Lower leg skin (tissue), 4 donors: ENCODE measurements around the gene RNF11. TPM values are rescaled to one million over a fixed set of nuclear protein-coding genes. Genes with fewer than 3 reads are reported as not detected.

ENCODE experiments used
- DNase-seq, 2 donors: peaks; one replicate each; pipeline ENCODE4 v3.0.0-alpha.2; 2019; ENCODE audit warnings: low spot score in 2 of 2
- H3K4me3 ChIP-seq: fragments of 200-600 bp; sonication (generic); 2 replicates; pipeline ENCODE4 v1.5.1; 2017; ENCODE audit warnings: mild to moderate bottlenecking, low read depth; ENCODE audit not compliant: poor library complexity, severe bottlenecking
- POLR2A ChIP-seq, 2 donors: fragments of 450-650 bp; IDR thresholded peaks; one replicate each; pipeline ENCODE4 v1.6.1; 2016 to 2017; ENCODE audit warnings: antibody characterized with exemption in 2 of 2, mild to moderate bottlenecking in 1 of 2, moderate library complexity in 1 of 2
- WGBS, 2 donors: methylation state at CpG; one replicate each; pipeline ENCODE4 v1.1.5; 2018; 5-methylcytosine and 5-hydroxymethylcytosine counted together
- intact Hi-C: fragments of 100-400 bp; cut with DNase I; formaldehyde crosslinking; loops from one replicate; pipeline ENCODE4 v1.15.0; 2023; ENCODE audit warnings: low total_unique reads
- total RNA-seq, 4 donors: library from RNA; depleted of rRNA; stranded (reverse); fragments of >200 nt; gene quantifications; one replicate each; pipeline ENCODE4 v1.1.0, GENCODE V29; 2016
- TF ChIP-seq, protein P1 (sequence below), 3 donors: fragments of 450-650 bp; IDR thresholded peaks; one replicate each; pipeline ENCODE4 v1.5.1; 2016; ENCODE audit warnings: antibody characterized with exemption in 3 of 3, mild to moderate bottlenecking in 3 of 3, moderate library complexity in 2 of 3

RNF11 gene
- total RNA-seq, 4 donors from 2014 or later = 65.4 to 95.3 (median 81.6) TPM

GRCh38 chr1:51303315-51303714 is 67.2 kb downstream of the RNF11 start:
- no peak overlapping the region for H3K4me3 ChIP-seq
- WGBS, 2 donors = 89 to 95% methylated on average over 3 to 6 of the region's 6 CpGs
- DNase-seq = no peak
- intact Hi-C loops = no loop called here
- TF ChIP-seq, protein P1, sequence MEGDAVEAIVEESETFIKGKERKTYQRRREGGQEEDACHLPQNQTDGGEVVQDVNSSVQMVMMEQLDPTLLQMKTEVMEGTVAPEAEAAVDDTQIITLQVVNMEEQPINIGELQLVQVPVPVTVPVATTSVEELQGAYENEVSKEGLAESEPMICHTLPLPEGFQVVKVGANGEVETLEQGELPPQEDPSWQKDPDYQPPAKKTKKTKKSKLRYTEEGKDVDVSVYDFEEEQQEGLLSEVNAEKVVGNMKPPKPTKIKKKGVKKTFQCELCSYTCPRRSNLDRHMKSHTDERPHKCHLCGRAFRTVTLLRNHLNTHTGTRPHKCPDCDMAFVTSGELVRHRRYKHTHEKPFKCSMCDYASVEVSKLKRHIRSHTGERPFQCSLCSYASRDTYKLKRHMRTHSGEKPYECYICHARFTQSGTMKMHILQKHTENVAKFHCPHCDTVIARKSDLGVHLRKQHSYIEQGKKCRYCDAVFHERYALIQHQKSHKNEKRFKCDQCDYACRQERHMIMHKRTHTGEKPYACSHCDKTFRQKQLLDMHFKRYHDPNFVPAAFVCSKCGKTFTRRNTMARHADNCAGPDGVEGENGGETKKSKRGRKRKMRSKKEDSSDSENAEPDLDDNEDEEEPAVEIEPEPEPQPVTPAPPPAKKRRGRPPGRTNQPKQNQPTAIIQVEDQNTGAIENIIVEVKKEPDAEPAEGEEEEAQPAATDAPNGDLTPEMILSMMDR (IDR thresholded peaks at IDR 0.05) = no peak
- TF ChIP-seq POLR2A (IDR thresholded peaks at IDR 0.05) = no peak

DNA sequence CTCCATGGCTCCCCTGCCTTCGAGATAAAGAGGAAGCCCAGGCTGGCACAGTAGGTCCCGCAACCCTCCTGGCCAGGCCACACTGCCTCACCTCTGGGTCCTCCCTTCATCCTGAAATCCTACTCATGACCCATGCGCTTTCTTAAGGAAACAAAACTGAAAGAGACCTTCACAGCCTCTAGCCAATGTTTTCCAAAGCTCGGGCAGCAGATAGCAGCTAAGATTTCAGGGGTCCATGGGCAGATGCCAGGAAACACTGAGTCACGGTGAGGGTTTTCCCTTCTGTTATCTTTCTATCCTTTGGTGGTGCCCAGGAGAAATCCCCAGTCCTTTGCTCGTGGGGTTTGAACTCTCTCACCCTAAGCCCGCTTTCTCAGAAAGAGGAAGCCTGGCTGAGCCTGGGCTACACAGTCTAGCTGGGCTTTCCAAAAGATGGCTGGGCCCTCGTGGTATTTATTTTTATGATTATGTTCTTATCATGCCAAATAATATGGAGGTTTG is 67.7 kb downstream of the RNF11 start:
- H3K4me3 ChIP-seq = no peak overlapping the region
- intact Hi-C loops = no loop called here
- WGBS, 2 donors = 55 to 60% methylated on average over 8 of the region's 8 CpGs
- DNase-seq = no peak
- TF ChIP-seq, protein P1 (IDR thresholded peaks at IDR 0.05) = no peak
- TF ChIP-seq POLR2A (IDR thresholded peaks at IDR 0.05) = no peak

GRCh38 chr1:51304360-51304759 is 68.3 kb downstream of the RNF11 start:
- no peak overlapping the region for H3K4me3 ChIP-seq
- TF ChIP-seq, protein P1 (IDR thresholded peaks at IDR 0.05) = no peak
- no peak for TF ChIP-seq POLR2A (IDR thresholded peaks at IDR 0.05)
- DNase-seq = no peak
- intact Hi-C loops = no loop called here
- WGBS, 2 donors = 24 to 26% methylated on average over 1 of the region's 1 CpG

DNA sequence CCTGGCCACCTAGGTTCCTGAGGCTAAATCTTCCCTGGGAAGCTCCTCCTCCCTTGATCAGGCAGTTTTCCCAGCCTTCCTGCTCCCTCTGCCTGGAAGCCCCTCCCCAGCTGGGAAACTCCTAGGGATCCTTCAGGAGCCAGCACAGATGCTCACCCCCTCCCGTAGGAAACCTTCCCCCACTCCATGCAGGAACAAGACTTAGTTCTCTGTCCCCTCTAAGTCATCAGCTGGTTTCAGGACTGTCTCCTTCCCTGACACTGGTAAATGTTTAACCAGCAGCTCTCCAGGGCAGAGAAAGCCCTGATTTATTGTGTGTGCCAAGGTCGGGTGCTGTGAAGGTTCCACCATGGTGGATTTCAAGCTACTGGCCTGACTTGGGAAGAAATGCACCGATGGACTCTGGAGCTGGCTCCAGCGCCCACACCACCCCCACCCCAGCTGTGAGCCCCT is 69.3 kb downstream of the RNF11 start:
- intact Hi-C loops = no loop called here
- no peak for TF ChIP-seq POLR2A (IDR thresholded peaks at IDR 0.05)
- TF ChIP-seq, protein P1 (IDR thresholded peaks at IDR 0.05) = no peak
- H3K4me3 ChIP-seq = no peak overlapping the region
- DNase-seq = no peak
- WGBS, 2 donors = 62 to 79% methylated on average over 4 of the region's 4 CpGs

GRCh38 chr1:51306950-51307349 is 70.9 kb downstream of the RNF11 start:
- DNase-seq = no peak
- WGBS, 2 donors = 75 to 85% methylated on average over 5 of the region's 5 CpGs
- intact Hi-C loops = no loop called here
- no peak overlapping the region for H3K4me3 ChIP-seq
- no peak for TF ChIP-seq POLR2A (IDR thresholded peaks at IDR 0.05)
- TF ChIP-seq, protein P1 (IDR thresholded peaks at IDR 0.05) = no peak

DNA sequence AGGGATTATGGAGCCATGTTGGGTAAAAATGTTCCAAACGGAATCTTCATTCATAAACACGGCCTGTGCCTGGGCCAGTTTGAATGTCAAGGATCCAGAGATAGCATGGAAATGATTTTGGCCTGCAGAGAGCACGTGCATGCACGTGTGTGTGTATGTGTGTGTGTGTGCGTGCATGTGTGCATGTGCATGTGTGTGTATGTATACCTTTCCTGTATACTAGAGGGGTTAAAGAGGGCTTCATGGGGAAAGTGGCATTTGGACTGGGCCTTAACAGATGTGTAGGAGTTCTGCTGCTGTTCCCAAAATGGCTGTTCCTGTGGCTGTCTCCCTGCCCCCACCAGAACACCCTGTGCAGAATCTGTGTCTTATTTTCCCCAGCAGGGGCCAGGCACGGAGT is 72.6 kb downstream of the RNF11 start:
- DNase-seq = no peak
- no peak overlapping the region for H3K4me3 ChIP-seq
- TF ChIP-seq POLR2A (IDR thresholded peaks at IDR 0.05) = no peak
- TF ChIP-seq, protein P1 (IDR thresholded peaks at IDR 0.05) = no peak
- WGBS, 2 donors = 90 to 92% methylated on average over 6 of the region's 6 CpGs
- intact Hi-C loops = no loop called here
